Right cardiac atrium (tissue), 5 donors: ENCODE data around the gene PLSCR4. TPM values are rescaled to one million over a fixed set of nuclear protein-coding genes. Genes with fewer than 3 reads are reported as not detected.

ENCODE experiments used
- ATAC-seq, 2 donors: fragments of 200-7000 bp; cut with Tn5 transposase; one replicate each; pipeline versions ENCODE4 v1.8.0 to v1.9.1; 2020; ENCODE audit warnings: moderate library complexity in 2 of 2, mild to moderate bottlenecking in 1 of 2
- DNase-seq, 3 donors: peaks; one replicate each; pipeline ENCODE4 v3.0.0-alpha.2; 2020
- H3K27ac ChIP-seq: one replicate; pipeline ENCODE4 v1.5.1; 2013; ENCODE audit warnings: mild to moderate bottlenecking, low read length, control low read depth, moderate library complexity
- H3K27me3 ChIP-seq: one replicate; pipeline ENCODE4 v1.6.1; 2013; ENCODE audit not compliant: control insufficient read depth, insufficient read depth
- H3K4me1 ChIP-seq: one replicate; pipeline ENCODE4 v1.6.1; 2013; ENCODE audit warnings: low read length; ENCODE audit not compliant: control insufficient read depth, insufficient read depth
- H3K4me3 ChIP-seq: one replicate; pipeline ENCODE4 v1.5.1; 2013; ENCODE audit warnings: low read length, control low read depth
- H3K9me3 ChIP-seq: one replicate; pipeline ENCODE4 v1.6.1; 2013; ENCODE audit warnings: low read length; ENCODE audit not compliant: control insufficient read depth
- WGBS: extraction: QIAGEN DNeasy Blood & Tissue Kit; methylation state at CpG from one replicate; pipeline ENCODE4 v1.1.7; 2013; 5-methylcytosine and 5-hydroxymethylcytosine counted together
- intact Hi-C, 4 donors: fragments of 100-400 bp; cut with DNase I; formaldehyde crosslinking; loops; one replicate each; pipeline versions ENCODE4 v1.11.0 to v1.14.0; 2022 to 2023
- polyA plus RNA-seq: library from polyadenylated mRNA; stranded (reverse); fragments of 200-250 nt; gene quantifications from one replicate; pipeline ENCODE4 v1.2.3, GENCODE V29; 2013
- total RNA-seq, 4 donors: library from RNA; stranded (reverse); fragmentation: NEBNext Ultra II Directional; extraction: Animal tissue kit (Norgen Biotek cat#: 25700); gene quantifications; one replicate each; pipeline ENCODE4 v1.2.1, GENCODE V29; 2021
- donor health status: healthy with polysubstance abuse.
- donor health status: DM: no; HTN: yes; CAD: no.
- donor health status: DM: no; HTN: no; CAD: no.
- donor health status: DM: no; HTN: yes; CAD: no; lungs with severe emphysema.
- donor health status: DM: yes; HTN: yes; CAD: no.

PLSCR4 gene
- total and polyA plus RNA-seq, 5 donors: 16.7 to 35.6 (median 28.4) TPM

- Histone ChIP-seq H3K9me3 (no peaks in the 10 kb centered on the region), H3K4me3 (no peak overlapping the region), H3K27me3 (no peaks in the 10 kb centered on the region), H3K27ac (no peak overlapping the region), H3K4me1 (peaks cover 6% of the 10 kb centered on the region)
- no peak for DNase-seq
- ATAC-seq: no peak
- intact Hi-C loops: loop anchor here in 1 of 4 donors (5.0 kb wide), 1 partner anchor 106 kb away; no protein-coding TSS in a partner anchor
Measured at GRCh38 chr3:146221276-146221675, 29.6 kb downstream of the PLSCR4 start.

GRCh38 chr3:146218880-146219866, 31.7 kb downstream of the PLSCR4 start:
- intact Hi-C loops: loop anchor here in 3 of 4 donors (2.0 to 10.0 kb wide), 3 partner anchors 108 to 366 kb away; no protein-coding TSS in a partner anchor
- ATAC-seq: no peak
- peaks cover 6% of the 10 kb centered on the region for H3K4me1 ChIP-seq
- no peaks in the 10 kb centered on the region for H3K9me3 ChIP-seq
- no peak overlapping the region for H3K27ac ChIP-seq
- H3K4me3 ChIP-seq: no peak overlapping the region
- 73% methylated on average over 13 of the region's 13 CpGs for WGBS
- peak in 2 of 3 donors; percentile 53 to 58 for DNase-seq
- H3K27me3 ChIP-seq: no peaks in the 10 kb centered on the region

GRCh38 chr3:146217324-146217723, 33.6 kb downstream of the PLSCR4 start:
- 84% methylated on average over 2 of the region's 2 CpGs for WGBS

GRCh38 chr3:146214493-146214892, 36.4 kb downstream of the PLSCR4 start:
- Histone ChIP-seq H3K27me3 (no peaks in the 10 kb centered on the region), H3K4me1 (peaks cover 1% of the 10 kb centered on the region), H3K4me3 (no peak overlapping the region), H3K9me3 (no peaks in the 10 kb centered on the region), H3K27ac (no peak overlapping the region)
- DNase-seq: no peak
- 98% methylated on average over 2 of the region's 2 CpGs for WGBS
- intact Hi-C loops: loop anchor here in 2 of 4 donors (5.0 to 10.0 kb wide), 2 partner anchors 113 to 370 kb away; no protein-coding TSS in a partner anchor
- ATAC-seq: no peak

More at GRCh38 chr3:146217324-146217723, 33.6 kb downstream of the PLSCR4 start:
- Histone ChIP-seq H3K27me3 (no peaks in the 10 kb centered on the region), H3K9me3 (no peaks in the 10 kb centered on the region), H3K4me3 (no peak overlapping the region), H3K4me1 (peaks cover 3% of the 10 kb centered on the region), H3K27ac (no peak overlapping the region)
- DNase-seq: no peak
- intact Hi-C loops: loop anchor here in 2 of 4 donors (5.0 to 10.0 kb wide), 2 partner anchors 110 to 367 kb away; no protein-coding TSS in a partner anchor
- no peak for ATAC-seq

- no peak overlapping the region for H3K4me3 ChIP-seq
- intact Hi-C loops: loop anchor here in 1 of 4 donors (10.0 kb wide), 1 partner anchor 365 kb away; no protein-coding TSS in a partner anchor
- no peaks in the 10 kb centered on the region for H3K27me3 ChIP-seq
- H3K27ac ChIP-seq: no peak overlapping the region
- ATAC-seq (no peak), DNase-seq (no peak)
- no peaks in the 10 kb centered on the region for H3K9me3 ChIP-seq
- H3K4me1 ChIP-seq: no peaks in the 10 kb centered on the region
Measured at GRCh38 chr3:146209371-146209770, 41.5 kb downstream of the PLSCR4 start.

GRCh38 chr3:146203776-146204175, 47.1 kb downstream of the PLSCR4 start:
- Histone ChIP-seq H3K4me1 (no peaks in the 10 kb centered on the region), H3K27me3 (no peaks in the 10 kb centered on the region), H3K9me3 (no peaks in the 10 kb centered on the region), H3K27ac (no peak overlapping the region), H3K4me3 (no peak overlapping the region)
- DNase-seq (no peak), ATAC-seq (no peak)
- intact Hi-C loops: loop anchor here in 1 of 4 donors (10.0 kb wide), 1 partner anchor 371 kb away; no protein-coding TSS in a partner anchor

GRCh38 chr3:146200461-146201220, 50.3 kb downstream of the PLSCR4 start:
- Histone ChIP-seq H3K4me1 (no peaks in the 10 kb centered on the region), H3K4me3 (no peak overlapping the region), H3K27me3 (no peaks in the 10 kb centered on the region), H3K27ac (no peak overlapping the region), H3K9me3 (no peaks in the 10 kb centered on the region)
- no peak for ATAC-seq
- 36% methylated on average over 2 of the region's 2 CpGs for WGBS
- DNase-seq: no peak
- intact Hi-C loops: loop anchor here in 1 of 4 donors (10.0 kb wide), 1 partner anchor 374 kb away; no protein-coding TSS in a partner anchor

- ATAC-seq (no peak), DNase-seq (no peak)
- intact Hi-C loops: loop anchor here in 1 of 4 donors (10.0 kb wide), 1 partner anchor 375 kb away; no protein-coding TSS in a partner anchor
- Histone ChIP-seq H3K27me3 (no peaks in the 10 kb centered on the region), H3K4me3 (no peak overlapping the region), H3K4me1 (peaks cover 1% of the 10 kb centered on the region), H3K27ac (no peak overlapping the region), H3K9me3 (no peaks in the 10 kb centered on the region)
- 71% methylated on average over 5 of the region's 5 CpGs for whole genome bisulfite sequencing
Measured at GRCh38 chr3:146199762-146200161, 51.1 kb downstream of the PLSCR4 start.

- 73% methylated on average over 2 of the region's 2 CpGs for WGBS
- H3K27ac ChIP-seq: no peak overlapping the region
- peak in 1 of 2 donors; percentile 42 for ATAC-seq
- H3K9me3 ChIP-seq: no peaks in the 10 kb centered on the region
- H3K27me3 ChIP-seq: no peaks in the 10 kb centered on the region
- no peak overlapping the region for H3K4me3 ChIP-seq
- H3K4me1 ChIP-seq: peaks cover 1% of the 10 kb centered on the region
- intact Hi-C loops: no loop called here
- DNase-seq: no peak
Measured at GRCh38 chr3:146196789-146197188, 54.1 kb downstream of the PLSCR4 start.

GRCh38 chr3:146195605-146196004, 55.3 kb downstream of the PLSCR4 start:
- ATAC-seq: peak; percentile 54 to 68
- intact Hi-C loops: no loop called here

More at GRCh38 chr3:146195605-146196004, 55.3 kb downstream of the PLSCR4 start:
- H3K4me3 ChIP-seq: no peak overlapping the region
- H3K27me3 ChIP-seq: no peaks in the 10 kb centered on the region
- 19% methylated on average over 4 of the region's 4 CpGs for WGBS
- H3K4me1 ChIP-seq: peaks cover 1% of the 10 kb centered on the region
- DNase-seq: no peak
- H3K9me3 ChIP-seq: no peaks in the 10 kb centered on the region
- H3K27ac ChIP-seq: no peak overlapping the region
